Activated CD4-positive, alpha-beta T cell treated with anti-CD3 and anti-CD28 coated beads, Interleukin-10, Interleukin-2, amounts not matched to agents 100 ng/mL and 50 ng/mL, durations not matched to agents 16 hours and 8 hours (primary cell): ENCODE measurements around the gene GRIN1.

Experiments
- DNase-seq: peaks from one replicate; pipeline ENCODE4 v3.0.0-alpha.2; 2020

Gene GRIN1

DNA sequence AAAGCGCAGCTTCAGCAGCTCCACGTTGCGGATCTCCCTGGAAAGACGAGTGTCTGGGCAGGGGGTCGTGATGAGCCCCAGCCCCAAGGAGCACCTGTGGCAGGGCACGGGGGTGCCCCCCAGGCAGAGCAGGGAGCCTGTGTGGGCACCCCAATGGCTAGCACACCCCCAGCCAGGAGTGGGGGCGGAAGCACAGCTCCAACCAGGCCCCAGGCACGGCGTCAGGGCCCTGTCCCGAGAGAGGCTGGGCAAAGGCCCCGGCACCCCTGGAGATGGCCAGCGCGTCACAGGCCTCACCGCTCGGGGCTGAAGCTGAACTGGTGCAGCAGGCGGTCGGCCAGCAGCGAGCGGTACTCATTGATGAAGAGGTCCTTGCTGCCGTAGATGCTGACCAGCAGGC lies 41.5 kb downstream of the GRIN1 start:
- no peak for DNase-seq

DNA sequence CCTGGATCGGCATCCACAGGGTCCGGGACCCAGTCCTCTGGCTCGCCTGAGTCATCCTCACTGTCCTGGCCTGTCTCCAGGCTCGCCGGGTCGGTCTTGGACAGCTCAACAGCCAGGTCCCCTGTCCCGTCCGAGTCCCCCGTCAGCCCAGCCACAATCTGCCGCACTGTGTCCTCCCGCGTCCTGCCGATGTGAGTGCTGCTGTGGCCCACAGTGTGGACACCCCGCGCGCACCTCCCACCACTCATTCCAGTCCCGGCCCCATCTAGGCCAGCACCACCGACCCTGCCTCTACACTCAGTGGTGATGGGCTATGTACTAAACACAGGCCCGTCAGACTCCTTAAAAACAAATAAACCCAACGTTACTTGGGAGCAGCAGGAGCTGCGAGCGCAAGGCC lies 42.7 kb downstream of the GRIN1 start:
- DNase-seq: no peak

GRCh38 chr9:137182836-137183235 lies 43.9 kb downstream of the GRIN1 start:
- DNase-seq: no peak

DNA sequence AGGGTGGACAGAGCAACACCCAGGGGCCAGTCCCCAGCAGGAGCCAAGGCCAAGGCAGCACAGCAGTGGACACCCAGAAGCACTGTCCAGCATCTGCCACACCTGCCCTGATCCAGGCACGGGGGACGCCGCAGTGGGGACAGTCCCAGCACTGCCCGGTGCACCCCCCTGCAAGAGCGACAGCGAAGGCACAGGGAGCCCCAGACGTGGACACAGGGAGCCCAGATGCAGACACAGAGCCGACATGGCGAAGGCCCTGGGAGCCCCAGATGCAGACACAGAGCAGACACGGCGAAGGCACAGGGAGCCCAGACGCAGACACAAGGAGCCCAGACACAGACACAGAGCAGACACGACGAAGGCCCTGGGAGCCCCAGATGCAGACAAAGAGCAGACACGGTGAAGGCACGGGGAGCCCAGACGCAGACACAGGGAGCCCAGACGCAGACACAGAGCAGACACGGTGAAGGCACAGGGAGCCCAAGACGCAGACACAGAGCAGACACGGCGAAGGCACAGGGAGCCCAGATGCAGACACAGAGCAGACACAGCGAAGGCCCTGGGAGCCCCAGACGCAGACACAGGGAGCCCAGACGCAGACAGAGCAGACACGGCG lies 45.1 kb downstream of the GRIN1 start:
- DNase-seq: no peak

DNA sequence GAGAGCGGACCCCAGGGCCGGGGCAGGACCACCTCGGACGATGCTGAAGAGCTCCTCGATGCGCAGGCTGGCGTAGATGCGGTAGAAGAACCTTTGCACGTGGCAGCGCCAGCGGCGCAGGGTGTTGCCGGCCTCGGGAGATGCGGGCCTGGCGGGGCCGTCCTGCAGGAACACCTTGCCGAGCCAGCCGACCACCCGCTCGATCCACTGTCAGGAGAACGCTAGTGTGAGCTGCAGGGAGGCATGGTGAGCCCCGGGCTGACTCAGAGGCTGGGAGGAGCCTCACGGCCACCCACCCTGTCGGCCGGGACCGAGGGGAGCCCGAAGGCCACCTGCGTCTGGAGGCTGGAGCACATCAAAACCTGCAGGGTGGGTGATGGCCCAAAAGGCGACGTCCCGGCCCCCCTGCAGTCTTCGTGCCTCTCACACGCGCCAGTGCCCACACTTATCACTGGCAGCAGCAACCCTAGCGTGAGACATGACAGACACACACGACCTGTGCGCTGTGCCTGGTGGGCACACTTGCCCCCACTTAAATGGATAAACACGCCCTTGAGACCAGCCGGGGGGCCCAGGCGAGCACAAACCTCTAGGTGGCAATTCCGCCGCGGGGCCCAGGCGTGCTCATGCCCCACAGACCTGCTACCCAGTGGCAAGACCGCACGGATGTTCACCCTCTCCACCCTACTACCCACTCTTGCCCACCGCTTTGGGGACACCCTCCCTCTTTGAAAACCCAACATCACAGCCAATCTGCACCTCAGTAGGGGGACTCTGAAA lies 46.1 kb downstream of the GRIN1 start:
- DNase-seq: no peak

- no peak for DNase-seq
Observed at GRCh38 chr9:137185921-137186320, 47.0 kb downstream of the GRIN1 start.

- no peak for DNase-seq
Observed at GRCh38 chr9:137186385-137186784, 47.4 kb downstream of the GRIN1 start.

DNA sequence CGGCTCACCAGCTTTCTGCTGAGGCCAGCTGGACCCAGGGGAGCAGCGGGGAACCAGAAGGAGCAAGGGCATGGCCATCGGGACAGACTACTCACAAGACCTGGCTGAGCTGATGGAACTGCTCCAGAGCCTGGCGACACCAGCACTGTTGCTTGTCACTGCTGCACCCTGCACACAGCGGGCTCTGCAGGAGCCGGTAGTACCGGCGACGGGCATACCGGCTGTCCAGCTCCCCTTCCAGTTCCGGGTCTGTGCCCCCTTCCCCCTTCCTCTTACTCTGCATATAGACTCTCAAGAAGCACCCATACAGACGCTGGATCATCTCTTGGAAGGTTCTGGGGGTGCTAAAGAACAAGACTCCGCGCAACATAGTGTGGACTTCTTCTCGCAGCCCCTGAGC lies 48.4 kb downstream of the GRIN1 start:
- no peak for DNase-seq

DNA sequence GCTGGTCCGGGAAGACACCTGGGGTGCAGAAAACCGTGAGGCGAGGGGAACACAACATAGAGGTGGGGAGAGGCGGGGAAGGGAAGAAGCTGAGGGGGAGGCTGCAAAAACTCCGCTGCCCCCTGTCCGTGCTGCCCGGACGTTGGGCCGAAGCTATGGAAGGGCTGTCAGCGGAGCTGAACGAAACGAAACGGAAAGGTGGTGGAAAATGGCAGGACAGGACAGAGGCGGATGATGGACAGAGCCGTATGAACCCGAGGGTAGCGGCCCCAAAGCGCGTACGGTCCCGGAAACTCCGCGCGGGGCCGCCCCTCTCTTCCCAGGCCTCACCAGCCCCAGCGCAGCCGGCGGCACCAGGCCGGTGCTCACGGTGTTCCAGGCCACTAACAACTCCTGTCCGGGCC lies 49.1 kb downstream of the GRIN1 start:
- no peak for DNase-seq

- peak; percentile 96 for DNase-seq
Observed at GRCh38 chr9:137188490-137189296, 49.7 kb downstream of the GRIN1 start, which contains the start of the genes ANAPC2 and SSNA1. ANAPC2 (minus strand) TSS chr9:137188560; CDS start chr9:137188532, 28 bp downstream. SSNA1 (plus strand) TSS chr9:137188676; CDS start chr9:137188727, 51 bp downstream.

GRCh38 chr9:137189297-137190295 lies 50.6 kb downstream of the GRIN1 start:
- no peak for DNase-seq

GRCh38 chr9:137190315-137190856 lies 51.4 kb downstream of the GRIN1 start:
- DNase-seq: no peak

DNA sequence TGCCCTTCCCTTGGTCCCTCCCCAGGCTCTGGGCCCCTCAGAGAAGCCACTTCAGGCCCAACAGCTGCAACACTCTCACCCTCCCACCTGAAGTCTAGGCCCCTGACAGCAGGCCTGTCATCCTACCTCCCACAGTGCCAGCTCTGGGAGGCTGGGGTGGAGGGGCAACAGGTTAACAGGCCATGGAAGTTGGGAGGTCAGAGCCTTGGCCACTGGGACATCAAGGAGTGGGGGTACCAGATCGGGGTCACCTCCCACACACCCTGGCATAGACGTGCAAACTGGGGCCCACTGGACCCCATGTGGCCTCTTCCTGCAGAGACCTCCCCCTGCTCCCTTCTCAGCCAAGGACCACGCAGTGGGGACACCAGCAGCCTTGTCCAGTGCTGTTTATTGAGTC lies 52.3 kb downstream of the GRIN1 start:
- no peak for DNase-seq

DNA sequence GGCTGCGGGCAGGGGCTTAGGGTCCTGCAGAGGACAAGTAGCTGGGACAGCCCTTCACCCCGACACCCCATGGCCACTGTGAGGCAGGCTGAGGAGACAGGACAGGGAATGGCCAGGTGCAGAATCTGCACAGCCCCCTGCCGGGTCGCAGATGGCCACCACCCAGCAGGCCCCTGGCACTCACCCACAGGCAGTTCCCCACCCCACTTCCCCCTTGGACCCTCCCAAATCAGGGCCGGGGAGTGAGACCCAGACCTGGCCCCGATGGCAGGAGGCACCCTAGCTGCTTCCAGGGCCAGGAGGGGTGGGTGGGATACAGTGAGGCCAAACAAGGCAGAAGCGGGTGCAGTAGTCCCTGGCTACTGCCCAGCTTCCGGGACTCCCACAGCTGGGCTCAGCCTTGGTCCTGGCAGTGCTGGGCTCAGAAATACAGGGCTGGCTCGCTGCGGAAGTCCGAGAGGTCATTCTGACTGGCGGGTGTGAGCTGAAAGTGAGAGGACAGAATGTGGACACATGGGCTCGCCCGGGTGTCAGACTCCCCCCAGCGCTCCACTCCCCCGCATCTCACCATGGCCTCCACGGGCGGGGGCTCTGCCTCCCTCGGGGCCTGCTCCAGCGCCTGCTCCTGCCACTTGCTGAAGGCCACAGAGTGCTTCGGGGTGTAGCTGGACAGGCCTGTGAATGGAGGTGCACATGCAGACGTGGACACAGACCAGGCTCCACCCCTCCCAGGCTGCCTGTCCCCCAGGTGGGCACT lies 52.9 kb downstream of the GRIN1 start:
- no peak for DNase-seq

- DNase-seq: no peak
Observed at GRCh38 chr9:137192448-137192780, 53.5 kb downstream of the GRIN1 start.

GRCh38 chr9:137192859-137193258 lies 53.9 kb downstream of the GRIN1 start:
- DNase-seq: no peak

DNA sequence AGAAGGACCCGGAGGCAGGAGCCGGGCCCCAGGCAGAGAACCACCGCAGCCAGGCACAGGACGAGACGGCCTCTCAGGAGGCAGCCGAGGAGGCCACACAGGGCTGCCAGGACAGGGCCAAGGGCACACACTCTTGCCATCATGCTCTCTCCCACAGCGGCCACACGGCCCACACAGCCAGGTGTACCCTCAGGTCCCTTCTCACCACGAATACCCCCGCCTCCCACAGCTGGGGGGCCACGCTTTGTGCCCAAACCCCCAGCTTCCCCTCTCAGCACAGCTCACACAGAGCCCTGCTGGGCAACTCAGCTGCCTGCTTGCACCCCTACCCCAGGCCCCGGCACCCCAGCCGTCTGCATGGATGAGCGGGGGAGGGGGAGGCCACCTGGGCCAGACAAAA lies 54.8 kb downstream of the GRIN1 start:
- DNase-seq: no peak

DNA sequence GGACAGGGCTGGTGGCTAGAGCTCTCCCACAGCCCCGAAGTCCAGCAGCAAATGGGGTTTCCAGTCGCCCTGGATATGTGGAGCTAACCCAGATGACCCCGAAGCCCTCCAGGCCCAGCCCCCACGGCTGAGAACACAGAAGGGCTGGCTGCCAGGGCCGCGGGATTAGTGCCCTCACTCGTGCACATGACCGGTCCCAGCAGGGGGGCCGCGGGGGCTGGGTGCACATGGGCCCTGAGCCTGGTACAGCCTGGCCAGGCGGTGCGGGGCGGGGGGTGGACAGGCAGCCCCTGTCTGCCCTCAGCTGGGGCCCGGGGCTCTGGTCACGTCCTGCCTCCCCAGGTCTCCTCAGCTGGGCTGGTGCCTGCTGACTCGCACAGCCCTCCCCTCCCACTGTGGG lies 55.4 kb downstream of the GRIN1 start:
- no peak for DNase-seq

DNA sequence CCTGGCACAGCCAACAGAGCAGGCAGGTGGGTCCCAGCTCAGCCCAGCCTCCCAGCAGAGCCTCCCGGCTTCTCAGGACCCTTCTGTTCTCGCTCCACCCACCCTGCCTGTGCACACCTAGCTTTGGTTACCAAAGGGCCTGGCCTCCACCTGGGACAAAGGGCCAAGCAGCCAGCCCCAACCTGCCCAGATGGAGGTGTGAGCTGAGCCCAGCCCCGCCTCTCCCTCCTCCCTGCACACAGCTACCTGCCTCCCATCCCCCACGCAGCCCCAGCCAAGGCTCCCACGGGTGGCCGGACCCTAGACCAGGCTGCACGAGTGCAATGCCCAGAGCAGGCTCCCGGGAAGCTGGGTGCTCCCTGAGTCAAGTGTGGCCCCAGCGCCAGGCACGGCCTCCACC lies 56.0 kb downstream of the GRIN1 start:
- no peak for DNase-seq

DNA sequence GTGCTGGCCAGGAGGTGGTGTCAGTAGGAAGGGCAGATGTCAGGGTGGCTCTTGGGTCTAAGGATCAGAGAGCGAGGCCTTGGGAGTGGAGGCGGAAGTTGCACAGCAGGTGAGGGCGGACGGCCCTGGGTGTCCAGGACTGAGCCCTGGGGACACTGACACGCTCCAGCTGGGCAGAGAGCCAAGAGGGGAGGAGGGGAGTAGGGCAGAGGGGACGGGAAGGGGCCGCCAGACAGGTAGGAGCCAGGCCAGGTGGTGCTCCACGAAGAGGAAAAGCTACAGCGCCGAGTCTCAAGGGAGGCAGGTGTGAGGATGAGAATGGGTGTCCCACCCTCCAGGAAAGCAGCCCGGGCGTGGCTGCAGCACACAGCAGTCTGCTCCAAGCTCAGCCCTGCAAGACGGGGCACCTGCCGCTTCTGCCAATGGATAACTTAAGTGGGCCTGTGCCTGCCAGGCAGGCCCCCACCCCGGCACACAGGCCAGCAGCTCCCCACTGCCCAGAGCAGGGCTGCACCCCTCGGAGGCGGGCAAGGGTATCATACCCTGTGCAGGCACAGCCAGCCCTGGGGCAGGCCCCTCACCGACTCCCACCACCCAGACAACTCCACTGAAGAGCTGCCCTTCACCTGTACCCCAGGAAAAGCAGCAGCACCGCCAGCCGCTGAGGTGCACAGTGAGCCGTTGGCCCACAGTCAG lies 56.7 kb downstream of the GRIN1 start:
- DNase-seq: no peak
